Neural progenitor cell (in vitro differentiated cells): Measurements from ENCODE around the gene EIF5. TPM values are rescaled to one million over a fixed set of nuclear protein-coding genes. Genes with fewer than 3 reads are reported as not detected.

Source experiments
- DNase-seq: peaks from one replicate; pipeline ENCODE4 v3.0.0-alpha.2; 2016; ENCODE audit warnings: low spot score
- H2AFZ ChIP-seq: fragments of 200-600 bp; sonication (generic); replicated peaks from 2 replicates; pipeline ENCODE4 v1.6.1; 2016; ENCODE audit warnings: antibody characterized with exemption
- H3F3A ChIP-seq: fragments of 200-600 bp; sonication (generic); 2 replicates; pipeline ENCODE4 v1.6.1; 2016; ENCODE audit warnings: antibody characterized with exemption, low read depth
- H3K27ac ChIP-seq: fragments of 200-600 bp; sonication (generic); 2 replicates; pipeline ENCODE4 v1.5.1; 2016; ENCODE audit warnings: mild to moderate bottlenecking
- H3K27me3 ChIP-seq: fragments of 200-600 bp; sonication (generic); 2 replicates; pipeline ENCODE4 v1.6.1; 2016; ENCODE audit warnings: mild to moderate bottlenecking, moderate library complexity
- H3K36me3 ChIP-seq: fragments of 200-600 bp; sonication (generic); 2 replicates; pipeline ENCODE4 v1.5.1; 2016
- H3K4me1 ChIP-seq: fragments of 200-600 bp; sonication (generic); 2 replicates; pipeline ENCODE4 v1.6.1; 2016; ENCODE audit warnings: mixed run types
- H3K4me2 ChIP-seq: fragments of 200-600 bp; sonication (generic); 2 replicates; pipeline ENCODE4 v1.6.1; 2016
- H3K4me3 ChIP-seq: fragments of 200-600 bp; sonication (generic); 2 replicates; pipeline ENCODE4 v1.5.1; 2016
- H3K79me2 ChIP-seq: fragments of 200-600 bp; sonication (generic); 2 replicates; pipeline ENCODE4 v1.6.1; 2016; ENCODE audit warnings: low read depth
- H3K9ac ChIP-seq: fragments of 200-600 bp; sonication (generic); 2 replicates; pipeline ENCODE4 v1.6.1; 2016
- H3K9me3 ChIP-seq: fragments of 200-600 bp; sonication (generic); 2 replicates; pipeline ENCODE4 v1.5.1; 2016; ENCODE audit warnings: low read depth
- H4K20me1 ChIP-seq: fragments of 200-600 bp; sonication (generic); 2 replicates; pipeline ENCODE4 v1.6.1; 2016; ENCODE audit warnings: low read depth
- H3K27ac Mint-ChIP-seq: 3 replicates; pipeline ENCODE4 v1.8.0; 2021; ENCODE audit warnings: mixed read lengths
- H3K27me3 Mint-ChIP-seq: 2 replicates; pipeline ENCODE4 v1.8.0; 2022; ENCODE audit warnings: low read depth, mild to moderate bottlenecking, inconsistent platforms, moderate library complexity, mixed read lengths; ENCODE audit not compliant: insufficient read depth
- H3K36me3 Mint-ChIP-seq: 3 replicates; pipeline ENCODE4 v1.8.0; 2021; ENCODE audit warnings: mixed read lengths
- H3K4me1 Mint-ChIP-seq: 3 replicates; pipeline ENCODE4 v1.8.0; 2021; ENCODE audit warnings: mixed read lengths
- H3K4me3 Mint-ChIP-seq: 3 replicates; pipeline ENCODE4 v1.8.0; 2021; ENCODE audit warnings: mild to moderate bottlenecking, moderate library complexity, mixed read lengths
- H3K9me3 Mint-ChIP-seq: 3 replicates; pipeline ENCODE4 v1.8.0; 2020; ENCODE audit warnings: mixed read lengths
- EZH2 ChIP-seq: fragments of 200-600 bp; sonication (generic); IDR thresholded peaks from 2 replicates; pipeline ENCODE4 v1.6.1; 2017; ENCODE audit warnings: antibody characterized with exemption, mild to moderate bottlenecking, moderate library complexity
- EZH2phosphoT487 ChIP-seq: fragments of 200-600 bp; sonication (generic); IDR thresholded peaks from 2 replicates; pipeline ENCODE4 v1.6.1; 2017; ENCODE audit warnings: antibody characterized with exemption
- total RNA-seq: library from RNA; depleted of rRNA; stranded (reverse); fragments of >200 nt; gene quantifications from 2 replicates; pipeline ENCODE4 v1.2.3, GENCODE V29; 2015; ENCODE audit warnings: low replicate concordance
- TF ChIP-seq, protein P1 (sequence below): fragments of 200-600 bp; sonication (generic); IDR thresholded peaks from 2 replicates; pipeline ENCODE4 v1.5.1; 2017; ENCODE audit warnings: antibody characterized with exemption, mild to moderate bottlenecking

EIF5 gene
- total RNA-seq, 1 donor from 2014 or later, result 216 TPM

DNA sequence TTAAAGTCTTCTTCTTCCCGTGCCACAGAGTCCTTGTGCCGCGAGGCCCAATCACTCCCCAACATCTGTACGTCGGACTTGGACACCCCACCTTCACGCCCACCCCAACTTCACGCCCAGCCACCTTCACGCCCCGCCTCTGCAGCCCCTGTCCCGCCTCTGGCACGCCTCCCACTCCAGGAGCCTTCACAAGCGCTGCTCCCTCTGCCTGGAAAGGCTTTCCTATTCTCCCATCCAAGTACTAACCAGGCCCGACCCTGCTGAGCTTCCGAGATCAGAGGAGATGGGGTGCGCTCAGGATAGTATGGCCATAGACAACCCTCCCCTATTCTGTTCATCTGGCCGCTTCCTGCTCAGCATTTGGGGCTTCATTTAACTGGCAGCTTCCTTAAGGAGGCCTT lies 17.3 kb upstream of the EIF5 start:
- H3K36me3 Mint-ChIP-seq, result no peaks in the 10 kb centered on the region
- Histone ChIP-seq H3K4me1 (peaks cover 5% of the 10 kb centered on the region), H4K20me1 (no peaks in the 10 kb centered on the region), H3K27me3 (no peaks in the 10 kb centered on the region), H3K9ac (no peak overlapping the region), H3K9me3 (no peaks in the 10 kb centered on the region), H3K27ac (no peak overlapping the region), H3F3A (no peaks in the 10 kb centered on the region), H3K4me2 (no peak overlapping the region), H3K36me3 (no peaks in the 10 kb centered on the region), H2AFZ (peak overlapping the region; percentile 68), H3K4me3 (no peak overlapping the region), H3K79me2 (no peaks in the 10 kb centered on the region)
- DNase-seq, result no peak
- peaks cover 5% of the 10 kb centered on the region for H3K4me1 Mint-ChIP-seq
- no peak overlapping the region for H3K27ac Mint-ChIP-seq
- no peak overlapping the region for H3K4me3 Mint-ChIP-seq
- no peak for TF ChIP-seq EZH2
- no peak for TF ChIP-seq EZH2phosphoT487
- TF ChIP-seq, protein P1, sequence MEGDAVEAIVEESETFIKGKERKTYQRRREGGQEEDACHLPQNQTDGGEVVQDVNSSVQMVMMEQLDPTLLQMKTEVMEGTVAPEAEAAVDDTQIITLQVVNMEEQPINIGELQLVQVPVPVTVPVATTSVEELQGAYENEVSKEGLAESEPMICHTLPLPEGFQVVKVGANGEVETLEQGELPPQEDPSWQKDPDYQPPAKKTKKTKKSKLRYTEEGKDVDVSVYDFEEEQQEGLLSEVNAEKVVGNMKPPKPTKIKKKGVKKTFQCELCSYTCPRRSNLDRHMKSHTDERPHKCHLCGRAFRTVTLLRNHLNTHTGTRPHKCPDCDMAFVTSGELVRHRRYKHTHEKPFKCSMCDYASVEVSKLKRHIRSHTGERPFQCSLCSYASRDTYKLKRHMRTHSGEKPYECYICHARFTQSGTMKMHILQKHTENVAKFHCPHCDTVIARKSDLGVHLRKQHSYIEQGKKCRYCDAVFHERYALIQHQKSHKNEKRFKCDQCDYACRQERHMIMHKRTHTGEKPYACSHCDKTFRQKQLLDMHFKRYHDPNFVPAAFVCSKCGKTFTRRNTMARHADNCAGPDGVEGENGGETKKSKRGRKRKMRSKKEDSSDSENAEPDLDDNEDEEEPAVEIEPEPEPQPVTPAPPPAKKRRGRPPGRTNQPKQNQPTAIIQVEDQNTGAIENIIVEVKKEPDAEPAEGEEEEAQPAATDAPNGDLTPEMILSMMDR, result no peak
- H3K9me3 Mint-ChIP-seq, result no peaks in the 10 kb centered on the region
- peaks cover 4% of the 10 kb centered on the region for H3K27me3 Mint-ChIP-seq

DNA sequence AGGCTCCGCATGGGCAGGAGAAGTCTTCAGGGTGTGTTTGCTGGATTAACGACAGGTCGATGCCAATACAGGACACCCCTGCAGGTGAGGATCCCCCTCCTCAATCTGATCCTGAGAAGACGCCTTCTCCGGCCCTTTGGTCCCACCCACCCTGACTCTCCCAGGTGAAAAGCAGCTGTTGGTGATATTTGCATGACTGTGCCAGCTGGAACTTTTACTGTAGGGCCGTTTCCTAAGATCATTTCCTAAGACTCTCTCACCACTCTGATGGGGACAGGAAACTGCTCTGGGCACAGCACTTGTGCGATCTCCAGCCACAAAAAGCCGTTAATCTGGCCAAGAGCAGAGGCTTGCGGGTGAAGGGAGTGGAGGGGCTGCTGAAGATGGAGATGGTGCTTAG lies 16.8 kb upstream of the EIF5 start:
- TF ChIP-seq EZH2phosphoT487 (no peak), EZH2 (no peak)
- TF ChIP-seq, protein P1, result no peak
- H3K4me3 Mint-ChIP-seq, result peak overlapping the region; percentile 64

DNA sequence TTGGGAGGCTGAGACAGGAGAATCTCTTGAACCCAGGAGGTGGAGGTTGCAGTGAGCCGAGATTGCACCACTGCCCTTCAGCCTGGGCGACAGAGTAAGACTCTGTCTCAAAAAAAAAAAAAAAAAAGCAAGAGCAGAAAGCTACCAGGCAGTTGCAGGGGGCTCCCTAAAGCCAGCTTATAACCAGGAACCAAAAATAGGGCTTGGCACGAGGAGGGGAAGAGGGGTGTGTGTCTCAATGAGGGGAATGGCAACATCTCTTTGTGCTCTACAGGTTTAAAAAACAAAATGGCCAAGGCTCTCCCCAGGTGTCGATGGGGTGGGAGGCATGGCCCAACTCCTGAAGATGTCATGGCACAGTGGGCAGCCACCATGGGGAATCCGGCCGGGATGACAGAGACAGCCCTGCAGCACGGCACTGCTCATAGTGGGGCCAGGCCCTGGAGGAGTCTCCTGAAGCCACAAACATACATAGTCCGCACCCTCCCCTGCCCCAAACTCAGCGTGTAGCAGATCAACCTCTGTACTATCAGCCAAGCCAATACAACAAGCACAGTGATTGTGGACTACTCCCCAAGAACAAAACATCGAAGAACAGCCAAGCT lies 16.0 kb upstream of the EIF5 start:
- Mint-ChIP-seq H3K27ac (no peak overlapping the region), H3K4me3 (no peak overlapping the region), H3K9me3 (no peaks in the 10 kb centered on the region), H3K4me1 (peaks cover 5% of the 10 kb centered on the region), H3K27me3 (peaks cover 5% of the 10 kb centered on the region), H3K36me3 (no peaks in the 10 kb centered on the region)
- Histone ChIP-seq H3K9me3 (no peaks in the 10 kb centered on the region), H3K9ac (no peak overlapping the region), H4K20me1 (no peaks in the 10 kb centered on the region), H3K27ac (no peak overlapping the region), H3K4me3 (no peak overlapping the region), H3K4me2 (no peak overlapping the region), H3K4me1 (peaks cover 5% of the 10 kb centered on the region), H3K36me3 (no peaks in the 10 kb centered on the region), H3K27me3 (no peaks in the 10 kb centered on the region), H2AFZ (no peak overlapping the region), H3K79me2 (no peaks in the 10 kb centered on the region), H3F3A (no peaks in the 10 kb centered on the region)
- TF ChIP-seq EZH2phosphoT487, result no peak
- TF ChIP-seq, protein P1, result no peak
- no peak for DNase-seq

More for the DNA sequence above, 16.8 kb upstream of the EIF5 start:
- Histone ChIP-seq H3K9me3 (no peaks in the 10 kb centered on the region), H3K9ac (no peak overlapping the region), H3K4me1 (peaks cover 5% of the 10 kb centered on the region), H2AFZ (peak overlapping the region; percentile 68), H3K79me2 (no peaks in the 10 kb centered on the region), H4K20me1 (no peaks in the 10 kb centered on the region), H3K4me3 (no peak overlapping the region), H3K27me3 (no peaks in the 10 kb centered on the region), H3K36me3 (no peaks in the 10 kb centered on the region), H3K4me2 (no peak overlapping the region), H3K27ac (no peak overlapping the region), H3F3A (no peaks in the 10 kb centered on the region)
- Mint-ChIP-seq H3K9me3 (no peaks in the 10 kb centered on the region), H3K36me3 (no peaks in the 10 kb centered on the region), H3K4me1 (peaks cover 5% of the 10 kb centered on the region), H3K27me3 (peaks cover 4% of the 10 kb centered on the region), H3K27ac (peak overlapping the region; percentile 47)
- no peak for DNase-seq
